ENCODE measurements around the gene NAALADL2. TPM values are rescaled to one million over a fixed set of nuclear protein-coding genes. Genes with fewer than 3 reads are reported as not detected.

The NAALADL2 gene
- total RNA-seq, 2 donors from 2014 or later = 7.4 to 9.6 TPM

GRCh38 chr3:174883881-174884675 lies 24.9 kb downstream of the NAALADL2 start:
- DNase-seq (no peak), ATAC-seq (no peak)
- intact Hi-C loops (cut with DNase I) = no loop called here

- DNase-seq = no peak
- intact Hi-C loops (cut with DNase I) = no loop called here
- ATAC-seq = no peak
These were observed 25.8 kb downstream of the NAALADL2 start for GRCh38 chr3:174884776-174885568.

- ATAC-seq (no peak), DNase-seq (no peak)
- intact Hi-C loops (cut with DNase I) = no loop called here
These were observed 32.5 kb downstream of the NAALADL2 start for GRCh38 chr3:174891524-174892203.

GRCh38 chr3:174907027-174907426 lies 47.9 kb downstream of the NAALADL2 start:
- intact Hi-C loops (cut with DNase I) = no loop called here
- ATAC-seq (no peak), DNase-seq (no peak)

- no peak for ATAC-seq
- intact Hi-C loops (cut with DNase I) = no loop called here
These were observed 48.7 kb downstream of the NAALADL2 start for GRCh38 chr3:174907628-174908407.

GRCh38 chr3:174931473-174932353 lies 72.6 kb downstream of the NAALADL2 start:
- intact Hi-C loops (cut with DNase I) = no loop called here
- no peak for ATAC-seq
- no peak for DNase-seq

More at GRCh38 chr3:174907628-174908407, 48.7 kb downstream of the NAALADL2 start:
- DNase-seq = no peak

- intact Hi-C loops (cut with DNase I) = no loop called here
- ATAC-seq (no peak), DNase-seq (no peak)
These were observed 77.5 kb downstream of the NAALADL2 start for GRCh38 chr3:174936590-174936989.

- intact Hi-C loops (cut with DNase I) = no loop called here
- ATAC-seq (no peak), DNase-seq (no peak)
These were observed 78.3 kb downstream of the NAALADL2 start for GRCh38 chr3:174937478-174937877.

GRCh38 chr3:174938102-174938501 lies 79.0 kb downstream of the NAALADL2 start:
- DNase-seq = no peak
- no peak for ATAC-seq
- intact Hi-C loops (cut with DNase I) = no loop called here

- ATAC-seq (no peak), DNase-seq (no peak)
- intact Hi-C loops (cut with DNase I) = no loop called here
These were observed 81.0 kb downstream of the NAALADL2 start for GRCh38 chr3:174940151-174940550.

GRCh38 chr3:174945276-174945675 lies 86.1 kb downstream of the NAALADL2 start:
- ATAC-seq = no peak
- intact Hi-C loops (cut with DNase I) = no loop called here
- DNase-seq = no peak

- DNase-seq (no peak), ATAC-seq (no peak)
- intact Hi-C loops (cut with DNase I) = no loop called here
These were observed 86.8 kb downstream of the NAALADL2 start for GRCh38 chr3:174945951-174946350.

GRCh38 chr3:174949523-174949922 lies 90.4 kb downstream of the NAALADL2 start:
- ATAC-seq (peak; percentile 55 to 92), DNase-seq (no peak)
- intact Hi-C loops (cut with DNase I) = no loop called here

- intact Hi-C loops (cut with DNase I) = no loop called here
- no peak for DNase-seq
- no peak for ATAC-seq
These were observed 91.9 kb downstream of the NAALADL2 start for GRCh38 chr3:174951034-174951433.

GRCh38 chr3:174951498-174952005 lies 92.4 kb downstream of the NAALADL2 start:
- ATAC-seq = no peak
- no peak for DNase-seq
- intact Hi-C loops (cut with DNase I) = no loop called here

- intact Hi-C loops (cut with DNase I) = no loop called here
- no peak for ATAC-seq
- DNase-seq = no peak
These were observed 93.9 kb downstream of the NAALADL2 start for GRCh38 chr3:174953068-174953467.

- DNase-seq (no peak), ATAC-seq (no peak)
- intact Hi-C loops (cut with DNase I) = no loop called here
These were observed 96.4 kb downstream of the NAALADL2 start for GRCh38 chr3:174955513-174956016.

GRCh38 chr3:174957081-174957480 lies 97.9 kb downstream of the NAALADL2 start:
- DNase-seq (no peak), ATAC-seq (peak in 1 of 2 donors; percentile 16)
- intact Hi-C loops (cut with DNase I) = no loop called here
